HG02840 (cell line): ENCODE results near the gene MXRA8.
"Not testable (repeated sequence)": the region's sequence is repeated elsewhere in the genome, so short reads cannot be mapped to it uniquely, and the experiment has no call there.

Experiments
- ATAC-seq: cut with Tn5 transposase; IDR thresholded peaks from one replicate; pipeline ENCODE4 v1.9.1; 2021; ENCODE audit warnings: mild to moderate bottlenecking, moderate library complexity, moderate number of reproducible peaks; ENCODE audit not compliant: unreplicated experiment, low FRiP score

MXRA8 gene

DNA sequence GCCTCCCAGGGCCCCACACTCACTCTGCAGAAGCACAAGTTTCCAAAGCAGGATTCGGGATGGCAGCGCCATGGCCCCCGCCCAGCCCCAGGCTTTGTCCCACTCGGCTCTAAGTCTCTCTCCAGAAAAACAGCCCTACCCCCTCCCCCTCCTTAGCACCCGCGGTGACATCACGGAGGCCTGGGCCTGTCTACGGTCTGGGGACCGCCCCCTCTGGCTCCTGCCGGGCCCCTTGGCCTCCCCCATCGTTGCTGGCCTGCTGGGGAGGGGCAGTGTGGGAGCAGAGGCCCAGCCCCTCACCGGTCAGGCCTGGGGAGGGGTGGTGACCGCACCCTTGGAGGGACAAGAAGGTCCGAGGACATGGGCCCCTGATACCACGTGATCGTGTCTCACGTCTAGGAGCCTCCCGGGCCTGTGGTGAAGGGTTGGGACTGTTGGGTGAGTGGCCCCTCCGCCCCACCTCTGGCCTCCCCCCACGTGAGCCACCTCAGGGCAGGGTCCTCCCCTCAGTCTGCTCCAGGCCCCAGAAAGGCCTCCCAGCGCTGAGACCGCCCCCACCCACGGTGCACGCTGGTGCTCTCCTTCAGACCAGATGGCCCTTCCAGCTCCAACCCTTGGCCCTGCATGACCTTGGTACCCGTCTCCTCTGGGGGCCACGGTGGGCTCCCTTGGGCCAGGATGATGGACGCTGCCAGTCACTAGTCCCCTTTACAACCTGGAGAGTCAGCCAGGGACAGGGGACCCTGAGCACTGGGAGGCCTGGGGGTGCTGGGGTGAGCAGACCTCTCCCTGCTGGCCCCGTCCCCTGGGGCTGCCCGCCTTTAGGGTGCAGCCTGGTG lies at the start of gene MXRA8:
Gene MXRA8 (minus strand): TSS at position 123 of the 839 bp plus-strand sequence. CDS start 51 bp downstream, at position 72.
- ATAC-seq = no peak

GRCh38 chr1:1407636-1408318 lies 49.4 kb upstream of the MXRA8 start:
- ATAC-seq = peak; percentile 30

GRCh38 chr1:1406821-1407635 lies 48.7 kb upstream of the MXRA8 start, which contains the start of gene MRPL20:
Gene MRPL20 (minus strand): TSS chr1:1407293. CDS start chr1:1407217, 76 bp downstream.
- ATAC-seq = peak; percentile 93

- ATAC-seq = no peak
Observed at GRCh38 chr1:1406101-1406820, 47.9 kb upstream of the MXRA8 start.

- ATAC-seq = no peak
Observed at GRCh38 chr1:1403653-1404052, 45.3 kb upstream of the MXRA8 start.

- ATAC-seq = not testable (repeated sequence)
Observed at GRCh38 chr1:1402901-1403392, 44.6 kb upstream of the MXRA8 start.

DNA sequence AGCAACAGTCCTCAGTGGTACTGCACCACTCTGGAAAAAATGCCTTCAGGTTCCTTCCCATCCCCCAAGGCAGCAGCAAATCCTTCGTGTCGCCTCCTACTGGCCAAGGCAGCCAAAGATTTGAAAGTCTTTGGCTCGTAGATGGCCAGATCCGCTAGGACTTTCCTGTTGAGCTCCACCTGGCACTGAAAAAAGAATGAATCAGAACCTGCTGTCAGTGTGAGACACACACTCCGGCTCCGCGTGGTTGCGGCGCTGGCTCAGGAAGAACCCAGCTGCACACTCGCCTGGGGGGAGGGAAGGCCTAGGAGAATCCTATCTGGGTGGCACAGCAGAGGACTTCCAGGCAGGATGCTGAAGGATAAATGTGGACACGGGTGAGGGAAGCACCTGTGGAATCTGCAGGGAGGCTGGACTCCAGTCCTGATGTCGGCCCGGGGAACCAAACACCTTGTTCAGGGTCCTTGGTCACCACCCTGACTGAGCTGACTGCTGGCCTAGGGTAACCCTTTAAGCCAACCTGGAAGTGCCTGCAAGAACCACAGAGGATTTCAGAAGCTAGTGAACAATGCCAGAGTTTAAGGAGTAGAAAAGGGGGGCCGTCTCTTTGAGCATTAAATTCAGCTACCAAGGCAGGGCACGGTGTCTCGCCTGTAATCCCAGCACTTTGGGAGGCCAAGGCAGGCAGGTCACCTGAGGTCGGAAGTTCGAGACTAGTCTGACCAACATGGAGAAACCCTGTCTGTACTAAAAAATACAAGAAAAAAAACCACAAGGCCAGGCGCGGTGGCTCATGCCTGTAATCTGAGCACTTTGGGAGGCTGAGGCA lies 43.9 kb upstream of the MXRA8 start:
- ATAC-seq = no peak

GRCh38 chr1:1401457-1402010 lies 43.2 kb upstream of the MXRA8 start:
- ATAC-seq = no peak

- no peak for ATAC-seq
Observed at GRCh38 chr1:1400576-1401456, 42.5 kb upstream of the MXRA8 start.

- no peak for ATAC-seq
Observed at GRCh38 chr1:1399872-1400575, 41.7 kb upstream of the MXRA8 start.

DNA sequence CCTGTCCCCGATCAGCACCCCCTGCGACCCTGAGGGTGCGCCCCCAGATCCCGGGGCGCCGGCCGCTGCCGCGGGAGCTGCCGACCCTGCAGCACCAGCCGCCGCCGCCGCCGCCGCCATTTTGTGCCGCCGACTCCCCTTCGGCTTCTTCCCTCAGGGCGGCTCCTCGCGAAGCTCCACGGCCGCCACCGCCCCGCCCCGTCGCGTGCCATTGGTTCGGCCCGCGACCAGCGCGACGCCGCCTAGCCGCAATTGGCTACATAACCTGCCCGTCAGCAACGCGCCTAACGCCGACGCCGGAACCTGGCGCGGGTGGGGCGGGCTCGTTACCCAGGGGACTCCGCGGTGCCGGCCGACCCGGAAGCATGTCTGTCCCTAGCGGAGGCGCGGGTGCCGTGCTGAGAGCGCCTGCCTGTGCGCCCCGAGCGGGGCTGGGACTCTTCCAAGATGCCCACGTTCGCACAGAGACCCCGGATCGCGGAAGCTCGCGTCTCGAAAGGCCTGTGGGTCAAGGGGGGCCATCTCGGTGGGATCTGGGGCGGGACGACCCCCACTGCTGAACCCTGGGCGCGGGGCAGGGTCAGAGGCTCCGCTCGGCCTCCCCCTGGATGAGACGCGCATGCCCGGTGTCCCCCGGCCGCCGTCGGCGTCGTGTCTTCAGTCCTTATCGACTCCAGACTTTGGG lies 41.0 kb upstream of the MXRA8 start, which contains the start of gene CCNL2:
Gene CCNL2 (minus strand): TSS at position 149 of the 685 bp plus-strand sequence. CDS start 29 bp downstream, at position 120.
- peak; percentile 86 for ATAC-seq

GRCh38 chr1:1398677-1399186 lies 40.4 kb upstream of the MXRA8 start:
- peak; percentile 21 for ATAC-seq

DNA sequence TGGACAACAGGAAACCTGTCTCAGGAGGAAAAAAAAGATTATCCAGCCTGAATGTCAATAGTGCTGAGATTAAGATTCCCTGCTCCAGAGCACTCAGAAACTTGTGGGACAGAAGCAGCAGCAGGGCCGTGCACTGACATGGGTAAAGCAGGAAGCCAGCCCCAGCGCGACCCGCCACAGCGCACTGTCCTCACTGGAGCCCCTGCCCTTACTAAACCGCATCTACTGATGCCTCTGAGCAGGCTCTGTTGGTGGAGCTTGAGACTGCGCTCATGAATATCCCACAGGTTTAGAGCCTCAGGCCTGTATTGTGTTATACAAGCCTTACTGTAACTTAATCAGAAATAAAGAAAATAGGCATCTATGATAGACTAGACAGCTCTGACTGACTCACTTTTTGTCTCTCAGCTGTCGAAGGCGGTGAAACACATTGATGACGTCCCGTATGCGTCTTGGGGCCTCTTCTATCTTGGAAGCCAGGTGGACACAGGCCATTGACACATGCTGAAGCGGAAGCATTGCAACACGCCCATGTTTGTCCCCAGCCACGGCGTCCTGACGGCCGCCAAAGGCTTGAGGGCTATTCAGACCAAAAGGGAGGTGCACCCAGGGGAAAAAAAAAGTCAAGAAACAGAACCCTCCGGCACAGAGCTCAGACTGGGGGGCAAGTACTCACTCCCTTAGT lies 39.6 kb upstream of the MXRA8 start:
- no peak for ATAC-seq

- ATAC-seq = no peak
Observed at GRCh38 chr1:1395166-1395565, 36.8 kb upstream of the MXRA8 start.

- ATAC-seq = no peak
Observed at GRCh38 chr1:1394116-1394515, 35.8 kb upstream of the MXRA8 start.

- no peak for ATAC-seq
Observed at GRCh38 chr1:1393428-1393827, 35.1 kb upstream of the MXRA8 start.
